ENCODE measurements around the gene ASTN2.

The ASTN2 gene

DNA sequence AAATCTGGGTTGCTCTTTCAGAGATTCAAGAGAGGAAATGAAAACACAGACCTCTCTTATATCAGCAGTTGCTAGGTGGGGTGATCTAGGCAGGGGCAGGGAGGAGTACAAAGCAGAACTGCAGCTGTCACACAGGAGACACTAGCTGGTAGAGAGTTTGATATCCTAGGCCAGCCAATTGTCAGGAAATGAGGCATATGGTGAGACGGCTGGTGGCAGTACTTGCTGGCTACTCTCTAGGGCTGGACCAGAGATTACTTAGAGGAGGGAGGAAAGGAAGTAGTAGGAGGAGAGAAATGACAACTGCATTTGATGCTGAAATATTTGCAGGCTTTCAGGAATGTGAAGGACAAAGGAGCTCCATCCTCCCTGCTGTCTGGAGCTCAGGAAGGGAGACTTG is 614.0 kb downstream of the ASTN2 start:
- DNase-seq (ENCODE audit: low read depth) = no peak

DNA sequence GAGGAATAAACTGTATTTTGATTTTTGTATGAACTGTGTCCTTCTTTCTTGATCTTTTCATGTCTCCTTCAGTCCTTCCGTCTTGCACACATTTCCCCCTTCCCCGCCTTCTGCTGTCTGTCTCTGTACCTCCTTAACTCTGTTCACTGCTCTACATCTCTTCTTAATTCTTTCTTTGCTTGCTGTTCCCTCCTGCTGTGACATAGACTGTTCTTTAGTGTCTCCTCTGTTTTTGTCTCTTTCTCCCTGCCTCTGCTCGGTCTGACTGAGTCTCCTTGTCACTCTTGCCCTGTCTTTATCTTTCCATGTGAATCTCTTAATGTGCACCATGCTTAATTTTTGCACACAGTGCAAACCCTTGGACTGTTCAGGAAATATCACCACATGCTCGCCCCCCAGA is 614.8 kb downstream of the ASTN2 start:
- no peak for DNase-seq (ENCODE audit: low read depth)

DNA sequence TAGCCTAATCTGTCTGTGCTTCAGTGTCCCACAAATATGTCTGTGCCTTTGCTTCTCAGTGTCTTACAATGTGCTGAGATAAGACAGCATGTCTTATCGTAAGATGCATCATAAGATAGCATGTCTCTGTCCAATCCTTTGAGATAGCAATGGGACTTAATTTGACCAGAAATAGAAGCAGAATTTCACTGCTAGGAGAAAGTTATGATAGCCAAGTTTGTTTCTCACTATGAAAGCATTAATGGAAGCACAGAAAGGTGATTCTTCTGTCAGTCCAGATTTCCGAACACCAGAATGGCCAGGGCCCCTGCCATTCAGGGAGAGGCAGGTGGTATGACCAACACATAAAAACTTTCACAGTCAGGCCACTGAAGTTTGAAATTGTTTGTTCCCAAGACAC is 616.3 kb downstream of the ASTN2 start:
- no peak for DNase-seq (ENCODE audit: low read depth)

DNA sequence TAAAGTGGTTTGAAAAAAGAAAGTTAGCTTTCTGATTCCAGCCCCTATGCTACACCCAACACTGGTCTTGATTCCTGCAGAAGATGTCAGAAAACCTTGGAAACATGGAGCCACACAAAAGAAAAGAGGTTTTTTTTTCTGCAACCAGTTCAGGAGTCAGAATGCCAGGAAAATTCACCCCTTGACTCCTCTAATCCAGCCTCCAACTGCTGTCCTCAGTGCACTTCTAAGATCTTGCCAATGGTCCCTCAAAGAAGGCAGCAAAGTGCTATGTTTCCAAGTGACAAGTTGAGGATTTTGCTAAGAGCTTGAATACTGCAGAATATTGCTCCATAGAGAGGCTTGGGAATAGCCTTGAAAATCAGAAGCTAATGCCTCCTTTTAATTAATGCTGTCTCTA is 617.6 kb downstream of the ASTN2 start:
- DNase-seq (ENCODE audit: low read depth) = no peak

DNA sequence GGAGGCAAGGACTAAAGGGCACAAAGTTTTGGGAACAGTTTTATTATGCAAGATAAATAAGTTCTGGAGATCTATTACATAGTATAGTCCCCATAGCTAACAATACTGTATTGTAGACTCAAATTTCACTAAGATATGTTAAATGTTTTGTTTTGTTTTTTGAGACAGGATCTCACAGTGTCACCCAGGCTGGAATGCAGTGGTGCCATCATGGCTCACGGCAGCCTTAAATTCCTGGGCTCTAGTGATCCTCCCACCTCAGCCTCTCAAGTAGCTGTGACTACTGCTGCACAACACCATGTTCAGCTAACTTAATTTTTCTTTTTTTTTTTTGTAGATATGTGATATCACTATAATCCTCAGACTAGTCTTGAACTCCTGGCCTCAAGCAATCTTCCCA is 618.2 kb downstream of the ASTN2 start:
- no peak for DNase-seq (ENCODE audit: low read depth)

DNA sequence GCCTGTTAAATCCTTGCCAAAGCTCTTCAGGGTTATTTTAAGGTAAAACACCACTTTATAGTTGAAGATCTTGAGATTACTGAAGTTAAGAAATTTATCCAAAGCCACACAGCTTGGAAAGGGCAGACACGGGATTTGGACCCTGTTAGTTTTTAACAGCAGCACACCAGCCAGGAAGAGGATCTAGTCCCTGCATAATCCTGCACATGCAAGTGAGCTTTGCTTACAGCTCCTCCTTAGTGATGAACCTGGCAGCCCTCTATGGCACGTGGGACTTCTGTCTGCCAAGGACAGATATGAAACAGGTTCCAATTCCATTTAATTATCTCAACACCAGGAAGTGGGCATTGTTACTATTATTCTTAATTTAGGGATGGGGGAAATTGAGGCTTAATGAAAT is 619.0 kb downstream of the ASTN2 start:
- DNase-seq (ENCODE audit: low read depth) = no peak

DNA sequence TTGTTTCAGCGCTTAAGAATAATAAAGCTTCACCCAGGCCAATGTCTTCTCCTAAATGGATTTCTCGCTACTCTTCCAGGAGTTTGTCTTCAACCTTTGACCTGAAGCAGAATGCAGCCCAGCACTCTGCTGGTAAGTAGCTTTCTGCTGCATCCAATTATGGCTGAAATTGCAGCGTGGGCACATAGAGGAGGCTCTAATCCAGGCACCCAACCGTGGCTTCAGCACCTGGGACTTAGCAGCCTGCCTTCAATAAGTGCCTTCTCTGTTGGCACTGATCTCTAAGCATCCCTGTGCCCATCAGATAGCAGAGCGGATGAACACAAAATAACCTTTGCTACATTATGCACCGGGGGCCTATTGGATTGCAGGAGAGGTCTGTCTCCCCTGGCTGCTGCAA is 622.6 kb downstream of the ASTN2 start:
- DNase-seq (ENCODE audit: low read depth) = no peak

DNA sequence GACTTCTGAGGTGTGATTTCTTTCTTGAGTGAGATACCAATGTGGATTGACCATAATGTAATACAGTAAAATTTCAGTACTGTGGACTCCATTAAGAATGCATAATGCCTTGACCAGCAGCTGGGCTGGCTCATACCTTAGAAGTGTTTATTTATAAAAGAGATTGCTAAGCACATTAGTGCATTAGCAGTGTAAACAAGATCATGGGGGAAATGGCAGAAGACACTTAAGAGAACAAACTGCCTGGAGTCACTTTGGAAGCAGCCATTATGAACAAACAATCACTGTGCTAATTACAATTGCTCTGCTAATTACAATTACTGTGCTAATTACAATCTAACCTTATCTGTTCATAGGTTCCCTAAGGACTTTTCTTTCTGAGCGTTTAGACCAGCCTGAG is 623.5 kb downstream of the ASTN2 start:
- DNase-seq (ENCODE audit: low read depth) = no peak

DNA sequence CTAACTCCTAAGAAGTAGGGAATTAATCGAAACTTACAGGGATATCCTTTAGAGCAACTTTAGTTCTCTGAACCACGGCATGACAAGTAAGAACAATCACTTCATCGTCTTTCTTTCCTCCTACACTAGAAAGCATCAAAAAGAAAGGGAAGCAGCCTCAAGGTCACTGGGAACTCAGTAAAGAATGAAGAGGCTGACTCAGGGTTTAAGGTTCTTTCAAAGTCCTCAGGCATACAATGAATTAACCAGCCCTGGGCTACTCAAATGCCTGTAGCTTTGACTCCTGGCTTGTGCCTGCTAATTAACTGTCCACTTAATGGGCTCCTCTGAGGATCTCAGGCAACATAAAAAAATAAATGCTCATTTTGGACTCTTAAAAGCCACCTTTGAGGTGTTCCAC is 625.8 kb downstream of the ASTN2 start:
- DNase-seq (ENCODE audit: low read depth) = no peak

DNA sequence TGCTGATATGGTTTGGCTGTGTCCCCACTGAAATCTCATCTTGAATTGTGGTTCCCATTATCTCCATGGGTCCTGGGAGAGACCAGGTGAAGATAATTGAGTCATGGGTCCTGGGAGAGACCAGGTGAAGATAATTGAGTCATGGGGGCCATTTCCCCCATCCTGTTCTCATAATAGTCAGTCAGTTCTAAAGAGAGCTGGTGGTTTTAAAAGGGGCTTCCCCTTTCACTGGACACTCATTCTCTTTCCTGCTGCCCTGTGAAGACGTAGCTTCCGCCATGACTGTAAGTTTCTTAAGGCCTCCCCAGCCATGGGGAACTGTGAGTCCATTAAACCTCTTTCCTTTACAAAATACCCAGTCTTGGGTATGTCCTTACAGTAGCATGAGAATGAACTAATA is 628.1 kb downstream of the ASTN2 start:
- no peak for DNase-seq (ENCODE audit: low read depth)

DNA sequence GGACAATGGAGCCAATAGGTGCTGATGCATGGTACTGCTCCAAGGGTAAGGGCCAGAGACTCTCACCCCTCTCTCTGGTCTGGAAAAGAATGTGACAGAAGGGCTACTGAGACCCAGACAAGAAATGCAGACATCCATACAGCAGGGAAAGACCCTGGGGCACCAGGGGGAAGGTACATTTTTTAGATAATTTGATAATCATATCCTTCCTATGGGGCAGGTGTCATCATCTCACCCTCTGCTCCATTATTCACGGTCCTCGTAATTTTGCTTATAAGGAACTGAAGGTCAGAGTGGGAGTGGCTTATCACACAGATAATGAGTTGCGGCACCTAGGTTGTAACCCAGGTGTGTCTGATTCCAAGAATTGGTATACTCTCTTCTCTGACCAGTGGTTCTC is 637.7 kb downstream of the ASTN2 start:
- DNase-seq (ENCODE audit: low read depth) = no peak

DNA sequence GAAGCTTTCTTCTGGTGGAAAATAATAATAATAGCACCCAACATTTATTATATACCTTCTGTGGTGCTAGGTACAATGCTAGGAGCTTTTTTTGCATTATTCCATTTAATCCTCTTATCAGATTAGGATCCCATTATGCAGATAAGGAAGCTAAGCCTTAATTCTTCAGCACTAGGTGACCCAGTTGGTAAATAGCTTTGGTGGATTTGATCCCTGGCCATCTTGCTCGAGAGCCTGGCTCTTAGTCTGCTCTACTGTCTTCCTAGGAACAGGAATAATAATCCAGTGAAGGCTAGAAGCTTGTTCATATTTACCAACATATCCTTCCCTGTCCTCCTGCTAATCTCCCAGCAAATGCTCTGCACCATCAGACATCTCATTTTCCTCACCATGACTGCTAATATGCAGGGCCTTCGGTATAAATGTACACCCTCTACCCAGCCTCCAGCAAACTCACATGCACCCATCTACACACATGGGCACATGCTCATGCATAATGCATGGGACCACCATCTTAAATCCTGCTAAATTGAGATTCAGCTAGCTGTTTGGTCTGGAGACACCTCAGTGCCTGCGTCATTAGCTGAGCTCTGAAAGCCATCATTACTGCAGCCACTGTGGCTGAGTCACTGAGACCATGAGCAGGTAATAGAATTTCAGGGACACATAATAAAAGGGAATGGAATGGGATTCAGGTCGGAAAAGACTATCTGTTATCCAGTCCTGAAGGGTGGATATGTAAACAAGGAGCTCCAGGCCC is 640.3 kb downstream of the ASTN2 start:
- no peak for DNase-seq (ENCODE audit: low read depth)

DNA sequence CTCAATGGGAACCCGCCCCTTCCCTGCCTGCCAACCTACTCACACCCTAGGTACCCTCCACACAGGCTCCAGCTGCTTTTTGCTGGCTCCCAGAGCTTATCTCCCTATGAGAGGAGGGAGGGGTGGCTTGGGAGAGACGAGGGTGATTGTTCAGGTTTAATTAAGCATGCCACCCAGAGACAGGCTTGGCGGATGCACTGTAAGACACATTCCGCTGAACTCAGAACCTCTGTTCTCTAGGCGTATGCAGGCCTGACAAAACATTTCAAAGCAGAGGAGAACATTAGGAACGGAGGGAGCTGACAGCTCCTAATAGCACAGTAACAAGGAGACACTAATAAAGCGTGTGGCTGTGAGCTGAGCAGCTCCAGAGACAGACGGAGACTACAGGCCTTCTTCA is 647.6 kb downstream of the ASTN2 start:
- no peak for DNase-seq (ENCODE audit: low read depth)

DNA sequence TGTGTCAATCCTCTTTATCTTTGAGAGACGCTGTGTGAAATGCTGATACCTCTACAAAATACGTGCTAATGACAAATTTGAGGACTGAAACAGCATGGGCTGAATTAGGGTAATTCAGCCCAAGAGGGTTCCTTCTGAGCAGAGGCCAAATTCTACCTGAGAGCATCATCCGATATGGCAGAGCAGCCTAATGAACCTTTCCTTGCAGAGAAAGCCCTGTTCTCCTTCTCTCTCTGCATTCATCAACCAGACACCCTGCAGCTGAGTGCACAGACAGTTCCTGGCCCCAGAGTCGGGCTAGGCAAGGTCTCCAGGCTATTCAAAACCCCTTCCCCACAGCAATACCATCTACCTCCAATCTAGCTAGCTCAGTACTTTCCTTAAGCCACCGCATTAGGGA is 649.8 kb downstream of the ASTN2 start:
- no peak for DNase-seq (ENCODE audit: low read depth)

DNA sequence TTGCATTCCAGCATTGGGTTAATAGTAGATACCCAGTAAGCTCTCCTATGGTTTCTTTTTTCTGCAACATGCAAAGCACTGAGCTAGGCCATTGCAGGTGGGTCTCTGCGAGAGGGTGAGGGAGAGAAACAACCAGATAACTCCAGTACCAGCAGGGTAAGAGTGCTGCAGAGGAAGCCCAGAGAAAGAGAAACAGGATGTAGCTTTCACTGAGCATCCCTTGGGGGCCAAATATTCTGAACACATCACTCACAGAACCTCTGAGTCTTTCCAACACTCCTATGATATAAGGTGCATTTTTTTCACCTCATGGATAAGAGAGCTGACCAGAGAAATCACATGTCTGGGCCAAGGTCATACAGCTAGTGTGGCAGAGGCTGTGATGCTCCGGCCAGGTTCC is 651.1 kb downstream of the ASTN2 start:
- DNase-seq (ENCODE audit: low read depth) = no peak

DNA sequence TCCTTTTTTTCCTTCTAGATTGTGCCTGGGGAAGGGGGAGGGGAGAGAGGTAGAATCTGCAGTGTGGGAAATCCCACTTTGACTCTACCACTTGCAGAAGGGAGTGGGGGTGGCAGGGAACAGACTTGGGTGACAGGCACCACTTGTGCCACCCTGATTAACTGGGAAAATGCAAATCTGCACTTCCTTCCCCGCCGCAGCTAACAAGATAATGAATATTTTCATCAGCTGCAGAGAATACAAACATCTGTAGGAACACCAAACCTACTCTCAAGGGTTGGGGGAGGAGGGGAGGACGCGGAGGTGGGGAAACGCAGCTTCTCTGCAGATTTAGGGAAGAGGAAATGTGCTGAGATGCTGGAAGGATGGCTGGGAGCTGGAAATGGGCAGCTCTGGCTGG is 654.2 kb downstream of the ASTN2 start:
- DNase-seq (ENCODE audit: low read depth) = no peak

DNA sequence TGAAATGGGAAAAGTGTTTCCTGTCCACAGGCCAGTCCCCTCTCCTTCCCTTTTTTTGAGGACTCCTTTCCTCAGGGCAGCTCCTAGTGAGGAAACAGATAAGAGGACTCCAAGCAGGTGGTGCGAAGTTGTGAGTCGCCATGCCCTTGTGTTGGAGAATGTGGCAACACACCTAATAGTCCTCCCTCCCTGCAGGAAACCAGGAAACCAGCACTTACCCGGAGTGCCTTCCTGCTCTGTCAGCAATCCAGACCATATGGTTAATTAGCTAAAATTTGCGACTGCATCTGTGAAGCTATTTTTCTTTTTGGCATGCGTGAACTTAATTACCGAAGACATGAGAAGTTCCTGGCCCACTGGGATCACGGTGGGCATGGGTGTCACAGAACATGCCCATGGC is 657.8 kb downstream of the ASTN2 start:
- no peak for DNase-seq (ENCODE audit: low read depth)

DNA sequence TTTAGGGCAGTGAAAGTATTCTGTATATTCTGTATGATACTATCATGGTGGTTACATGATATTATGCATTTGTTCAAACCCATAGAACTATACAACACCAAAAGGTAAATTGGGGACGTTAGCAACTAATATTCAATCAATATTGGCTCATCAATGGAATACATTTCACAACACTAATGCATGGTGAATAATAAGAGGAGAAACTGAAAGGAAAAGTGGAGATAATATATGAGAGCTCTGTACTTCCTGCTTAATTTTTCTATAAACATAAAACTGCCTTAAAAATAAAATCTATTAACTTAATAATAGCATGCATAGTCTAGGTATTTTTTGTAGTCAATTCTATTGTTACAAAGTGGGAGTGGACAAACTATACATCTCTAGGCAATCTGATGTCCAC is 661.5 kb downstream of the ASTN2 start:
- DNase-seq (ENCODE audit: low read depth) = no peak

DNA sequence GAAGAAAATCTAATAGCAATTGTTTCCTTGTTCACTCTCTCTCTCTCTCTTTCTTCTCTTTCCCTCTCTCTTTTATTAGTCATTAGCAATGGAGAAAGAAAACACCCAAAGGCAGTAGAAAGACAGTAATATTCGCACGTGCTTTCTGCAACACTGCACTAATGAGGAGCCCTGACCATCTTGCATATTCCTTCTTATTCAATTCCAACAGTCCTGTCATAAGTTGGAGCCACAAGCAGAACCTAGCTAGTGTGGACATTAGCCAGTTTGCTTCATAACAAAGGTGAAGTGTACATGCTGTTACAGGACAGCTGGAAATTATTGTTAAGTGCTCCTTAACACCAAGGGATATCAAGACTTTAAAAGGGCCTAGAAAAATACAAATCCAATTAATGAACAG is 664.3 kb downstream of the ASTN2 start:
- DNase-seq (ENCODE audit: low read depth) = no peak

DNA sequence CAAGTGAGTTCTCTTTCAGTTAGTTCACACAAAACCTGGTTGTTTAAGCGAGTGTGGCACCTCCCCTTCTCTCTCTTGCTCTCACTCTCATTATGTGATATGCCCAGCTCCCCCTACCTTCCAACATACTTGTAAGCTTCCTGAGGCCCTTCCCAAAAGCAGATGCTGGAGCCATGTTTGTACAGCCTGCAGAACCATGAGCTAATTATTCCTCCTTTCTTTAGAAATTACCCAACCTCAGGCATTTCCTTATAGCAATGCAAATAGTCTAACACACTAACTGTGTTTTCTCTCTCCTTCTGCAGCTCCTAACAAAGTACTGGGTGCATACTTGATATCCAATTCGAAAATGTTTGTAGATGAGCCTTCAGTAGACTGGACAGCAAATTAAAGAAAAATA is 665.1 kb downstream of the ASTN2 start:
- DNase-seq (ENCODE audit: low read depth) = no peak

DNA sequence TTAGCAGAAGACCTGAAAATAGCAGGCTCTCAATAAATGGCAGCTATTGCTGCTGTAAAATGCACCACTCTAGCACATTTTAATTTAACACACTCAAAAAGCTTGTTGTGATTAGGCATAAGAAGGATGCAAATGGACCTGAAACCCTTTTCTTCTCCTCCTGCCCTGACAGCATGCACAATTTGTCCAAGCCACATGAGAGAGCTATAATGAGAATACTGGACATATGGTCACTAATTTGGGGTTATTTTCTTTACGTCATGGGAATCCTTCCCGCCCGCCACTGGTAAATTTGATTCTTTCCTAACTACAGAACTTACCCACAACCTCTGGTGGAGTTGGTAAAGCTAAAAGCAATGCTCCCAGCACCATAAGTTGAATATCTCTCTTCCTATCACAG is 665.7 kb downstream of the ASTN2 start:
- DNase-seq (ENCODE audit: low read depth) = no peak

DNA sequence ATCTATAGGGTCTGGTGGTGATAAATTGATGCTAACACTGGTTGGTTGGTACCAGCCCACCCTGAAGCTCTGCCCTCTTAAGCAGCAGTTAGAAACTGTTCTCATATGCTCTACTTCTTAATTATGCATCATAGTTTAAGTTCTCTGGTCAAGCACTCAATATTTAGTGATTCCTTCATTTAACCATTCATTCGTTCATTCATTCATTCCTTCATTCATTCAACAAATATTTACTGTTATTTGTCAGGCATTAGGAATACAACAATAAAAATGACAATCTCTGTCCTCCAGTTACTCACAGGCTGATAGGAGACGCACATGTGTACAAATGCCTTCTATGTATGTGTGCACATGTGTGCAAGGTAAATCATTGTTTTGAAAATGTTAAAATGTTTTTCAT is 673.1 kb downstream of the ASTN2 start:
- DNase-seq (ENCODE audit: low read depth) = no peak

DNA sequence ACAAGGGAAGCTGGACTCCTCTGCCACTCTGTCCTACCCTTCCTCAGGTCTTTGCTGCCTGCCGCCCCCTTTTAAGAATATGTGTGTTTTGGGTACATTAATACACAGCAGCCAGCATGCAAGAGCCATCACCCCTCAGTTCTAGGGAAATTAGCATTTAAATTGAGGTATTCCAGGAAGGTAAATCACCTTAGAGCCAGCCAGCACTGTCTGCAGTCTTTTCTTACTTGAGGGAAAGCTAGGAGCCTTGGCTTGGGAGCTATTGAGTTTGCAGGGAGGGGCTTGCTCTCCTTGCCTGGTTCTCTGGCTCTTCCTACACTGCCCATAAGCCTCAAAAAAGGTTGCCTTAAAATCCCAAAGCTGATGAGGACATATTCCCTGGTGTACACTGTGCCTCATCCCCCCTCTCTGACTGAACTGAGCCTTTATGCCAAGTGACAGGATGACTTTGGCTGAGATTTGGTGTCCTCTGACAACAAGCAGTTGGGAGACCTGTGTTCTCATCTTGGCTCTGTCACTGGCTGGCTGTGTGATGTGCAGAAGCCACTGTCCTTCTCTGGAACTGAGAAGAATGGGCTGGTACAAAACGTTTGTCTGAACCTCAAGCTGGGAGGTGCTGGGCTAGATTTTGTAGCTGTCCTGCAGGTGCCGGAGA is 673.6 kb downstream of the ASTN2 start:
- no peak for DNase-seq (ENCODE audit: low read depth)

DNA sequence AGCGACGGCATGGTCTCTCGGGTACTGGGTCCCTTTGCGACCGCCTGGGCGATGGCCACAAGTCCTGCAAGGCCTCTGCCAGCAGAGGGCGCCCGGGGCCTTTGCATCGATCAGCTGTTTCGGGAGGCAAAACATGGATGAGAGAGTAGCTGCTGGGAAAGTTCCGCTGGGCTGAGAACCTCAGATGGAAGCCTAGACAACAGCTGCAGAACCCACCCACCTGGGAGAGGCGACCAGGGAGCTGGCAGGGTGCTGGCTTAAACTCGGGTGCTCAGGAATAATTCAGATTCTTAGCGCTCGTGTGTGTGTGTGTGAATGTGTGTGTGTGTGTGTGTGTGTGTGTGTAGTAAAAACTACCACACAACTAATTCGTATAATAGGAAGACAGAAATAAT is 677.7 kb downstream of the ASTN2 start:
- DNase-seq (ENCODE audit: low read depth) = peak; percentile 34

Measured in fibroblast of the conjunctiva (primary cell).